A673 (cell line): ENCODE results near the gene B3GALT6. TPM values are rescaled to one million over a fixed set of nuclear protein-coding genes. Genes with fewer than 3 reads are reported as not detected.

ENCODE experiments used
- BruUV-seq: library from RNA; stranded (reverse); fragments of 400-500 nt; replicated peaks from 2 replicates; lab custom pipeline; 2021; lab: Mats Ljungman, UMichigan
- CTCF ChIA-PET: fragments of 300-600 bp; sonication (Branson Sonifier 250); formaldehyde crosslinking; loops from one replicate; lab custom pipeline; 2022; ENCODE audit warnings: antibody characterized with exemption; lab: Charles Lee
- POLR2A ChIA-PET: fragments of 300-600 bp; sonication (Branson Sonifier 250); formaldehyde crosslinking; loops from one replicate; lab custom pipeline; 2022; ENCODE audit warnings: antibody characterized with exemption; ENCODE audit not compliant: low non-redundant PET; lab: Charles Lee
- DNase-seq: peaks from one replicate; pipeline ENCODE4 v3.0.0-alpha.2; 2015; ENCODE audit warnings: low spot score
- H3K27ac ChIP-seq: fragments of 200-600 bp; sonication (generic); 2 replicates; pipeline ENCODE4 v1.5.1; 2016; ENCODE audit warnings: mixed run types, low read depth, mild to moderate bottlenecking, mixed read lengths, antibody characterized with exemption, low read length; ENCODE audit not compliant: poor library complexity, severe bottlenecking
- H3K27me3 ChIP-seq: fragments of 200-600 bp; sonication (generic); replicated peaks from 2 replicates; pipeline ENCODE4 v1.6.1; 2017; ENCODE audit warnings: mixed run types, low read depth, mild to moderate bottlenecking, mixed read lengths, antibody characterized with exemption, low read length; ENCODE audit not compliant: insufficient read depth, poor library complexity
- H3K36me3 ChIP-seq: fragments of 200-600 bp; sonication (generic); 2 replicates; pipeline ENCODE4 v1.6.1; 2016; ENCODE audit warnings: mixed run types, mild to moderate bottlenecking, mixed read lengths, antibody characterized with exemption, low read length; ENCODE audit not compliant: insufficient read depth, poor library complexity, severe bottlenecking
- H3K4me1 ChIP-seq: fragments of 200-600 bp; sonication (generic); 2 replicates; pipeline ENCODE4 v1.6.1; 2017; ENCODE audit warnings: mixed run types, mild to moderate bottlenecking, mixed read lengths, antibody characterized with exemption, low read length; ENCODE audit not compliant: insufficient read depth, poor library complexity, severe bottlenecking
- H3K4me3 ChIP-seq: fragments of 200-600 bp; sonication (generic); 2 replicates; pipeline ENCODE4 v1.5.1; 2016; ENCODE audit warnings: low read depth, mixed run types, mild to moderate bottlenecking, mixed read lengths, low read length; ENCODE audit not compliant: poor library complexity, severe bottlenecking
- H3K9me3 ChIP-seq: fragments of 200-600 bp; sonication (generic); 2 replicates; pipeline ENCODE4 v1.6.1; 2016; ENCODE audit warnings: mixed run types, low read depth, mild to moderate bottlenecking, mixed read lengths, antibody characterized with exemption, low read length; ENCODE audit not compliant: poor library complexity, severe bottlenecking
- CTCF ChIP-seq: fragments of 300-800, 200-600 bp; sonication (generic); conservative IDR thresholded peaks from 2 replicates; pipeline ENCODE4 v1.5.1; 2017; ENCODE audit warnings: low read depth, mild to moderate bottlenecking, antibody characterized with exemption, low read length, moderate library complexity, mixed read lengths
- EZH2 ChIP-seq: fragments of 200-600 bp; sonication (generic); IDR thresholded peaks from 2 replicates; pipeline ENCODE4 v1.6.1; 2017; ENCODE audit warnings: borderline replicate concordance, low read depth, mild to moderate bottlenecking, mixed read lengths, antibody characterized with exemption, low read length; ENCODE audit not compliant: poor library complexity, severe bottlenecking
- intact Hi-C: fragments of 100-400 bp; cut with micrococcal nuclease; formaldehyde crosslinking; loops from one replicate; pipeline ENCODE4 v1.10.0; 2022; ENCODE audit not compliant: unreplicated experiment
- total RNA-seq: library from RNA; stranded (reverse); gene quantifications from 2 replicates; pipeline ENCODE4 v1.2.3, GENCODE V29; 2021

The B3GALT6 gene
- total RNA-seq, 1 experiment from 2014 or later: 41.8 TPM

- peak overlapping the region; percentile 86 for H3K4me3 ChIP-seq
- H3K27me3 ChIP-seq: no peaks in the 10 kb centered on the region
- H3K4me1 ChIP-seq: peaks cover 8% of the 10 kb centered on the region
- H3K36me3 ChIP-seq: peaks cover 15% of the 10 kb centered on the region
- TF ChIP-seq CTCF: no peak
- no peak for TF ChIP-seq EZH2
- H3K9me3 ChIP-seq: no peaks in the 10 kb centered on the region
- CTCF ChIA-PET: no interaction called here
- no TSS peak for BruUV-seq
- DNase-seq: no peak
- POLR2A ChIA-PET: no interaction called here
- H3K27ac ChIP-seq: peak overlapping the region; percentile 93
- intact Hi-C loops: no loop called here
Observed at GRCh38 chr1:1272341-1273208, 40.5 kb downstream of the B3GALT6 start.

- TF ChIP-seq EZH2: no peak
- TF ChIP-seq CTCF: no peak
- Histone ChIP-seq H3K4me1 (peaks cover 8% of the 10 kb centered on the region), H3K36me3 (peaks cover 9% of the 10 kb centered on the region), H3K27me3 (no peaks in the 10 kb centered on the region), H3K27ac (peak overlapping the region; percentile 93), H3K9me3 (no peaks in the 10 kb centered on the region), H3K4me3 (peak overlapping the region; percentile 86)
- intact Hi-C loops: no loop called here
- no peak for DNase-seq
- BruUV-seq: no TSS peak
- ChIA-PET POLR2A (no interaction called here), CTCF (no interaction called here)
Observed at GRCh38 chr1:1273209-1273511, 41.1 kb downstream of the B3GALT6 start.

GRCh38 chr1:1273512-1274298, 41.7 kb downstream of the B3GALT6 start, which contains the start of gene UBE2J2:
Gene UBE2J2 (minus strand): TSS chr1:1273854. CDS start chr1:1267992, 5,862 bp downstream.
- TF ChIP-seq CTCF: no peak
- no peak for TF ChIP-seq EZH2
- peak; percentile 94 for DNase-seq
- Histone ChIP-seq H3K4me3 (peak within 1 kb of the TSS; percentile 86), H3K27me3 (no peaks in the 10 kb centered on the region), H3K27ac (peak within 1 kb of the TSS; percentile 93), H3K9me3 (no peaks in the 10 kb centered on the region), H3K4me1 (peaks cover 8% of the 10 kb centered on the region), H3K36me3 (peaks cover 9% of the 10 kb centered on the region)
- no TSS peak for BruUV-seq
- intact Hi-C loops: no loop called here
- ChIA-PET POLR2A (no interaction called here), CTCF (no interaction called here)
